ENCODE results near the gene KRT72.

The KRT72 gene

GRCh38 chr12:52630599-52631200 lies 29.4 kb upstream of the KRT72 start:
- no peak for DNase-seq (ENCODE audit: low read depth)
- TF ChIP-seq, protein P1, sequence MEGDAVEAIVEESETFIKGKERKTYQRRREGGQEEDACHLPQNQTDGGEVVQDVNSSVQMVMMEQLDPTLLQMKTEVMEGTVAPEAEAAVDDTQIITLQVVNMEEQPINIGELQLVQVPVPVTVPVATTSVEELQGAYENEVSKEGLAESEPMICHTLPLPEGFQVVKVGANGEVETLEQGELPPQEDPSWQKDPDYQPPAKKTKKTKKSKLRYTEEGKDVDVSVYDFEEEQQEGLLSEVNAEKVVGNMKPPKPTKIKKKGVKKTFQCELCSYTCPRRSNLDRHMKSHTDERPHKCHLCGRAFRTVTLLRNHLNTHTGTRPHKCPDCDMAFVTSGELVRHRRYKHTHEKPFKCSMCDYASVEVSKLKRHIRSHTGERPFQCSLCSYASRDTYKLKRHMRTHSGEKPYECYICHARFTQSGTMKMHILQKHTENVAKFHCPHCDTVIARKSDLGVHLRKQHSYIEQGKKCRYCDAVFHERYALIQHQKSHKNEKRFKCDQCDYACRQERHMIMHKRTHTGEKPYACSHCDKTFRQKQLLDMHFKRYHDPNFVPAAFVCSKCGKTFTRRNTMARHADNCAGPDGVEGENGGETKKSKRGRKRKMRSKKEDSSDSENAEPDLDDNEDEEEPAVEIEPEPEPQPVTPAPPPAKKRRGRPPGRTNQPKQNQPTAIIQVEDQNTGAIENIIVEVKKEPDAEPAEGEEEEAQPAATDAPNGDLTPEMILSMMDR (IDR thresholded peaks at IDR 0.05; ENCODE audit: insufficient read depth, low read depth, low read length, missing control alignments) = no peak
- H3K4me3 ChIP-seq (ENCODE audit: low read length) = no peak overlapping the region

DNA sequence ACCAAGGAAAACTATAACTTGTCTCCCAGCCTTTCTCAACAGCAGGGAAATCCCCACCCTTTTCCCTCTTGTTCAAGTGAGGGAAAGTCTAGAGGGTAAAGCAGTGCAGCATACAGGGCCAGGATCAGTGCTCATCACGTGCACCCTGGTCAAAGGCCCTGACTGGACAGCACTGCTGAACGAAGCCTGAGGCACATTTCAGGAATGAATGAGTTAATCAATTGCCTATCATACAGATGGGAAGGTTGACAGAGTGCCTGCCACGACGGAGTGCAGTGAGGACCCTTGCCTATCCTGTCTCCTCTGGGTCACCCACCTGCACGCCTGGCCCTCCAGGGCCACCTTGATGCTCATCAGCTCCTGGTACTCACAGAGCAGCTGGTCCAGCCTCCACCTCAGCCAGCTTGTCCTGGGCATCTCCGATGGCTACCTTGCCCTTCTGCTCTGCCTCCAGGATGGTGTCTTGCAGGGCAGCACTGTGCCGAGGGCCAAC lies 28.8 kb upstream of the KRT72 start:
- TF ChIP-seq, protein P1 (IDR thresholded peaks at IDR 0.05; ENCODE audit: insufficient read depth, low read depth, low read length, missing control alignments) = no peak
- H3K4me3 ChIP-seq (ENCODE audit: low read length) = no peak overlapping the region
- no peak for DNase-seq (ENCODE audit: low read depth)

- no peak for DNase-seq (ENCODE audit: low read depth)
- H3K4me3 ChIP-seq (ENCODE audit: low read length) = no peak overlapping the region
- TF ChIP-seq, protein P1 (IDR thresholded peaks at IDR 0.05; ENCODE audit: insufficient read depth, low read depth, low read length, missing control alignments) = no peak
These were observed 28.2 kb upstream of the KRT72 start for GRCh38 chr12:52629281-52630007.

DNA sequence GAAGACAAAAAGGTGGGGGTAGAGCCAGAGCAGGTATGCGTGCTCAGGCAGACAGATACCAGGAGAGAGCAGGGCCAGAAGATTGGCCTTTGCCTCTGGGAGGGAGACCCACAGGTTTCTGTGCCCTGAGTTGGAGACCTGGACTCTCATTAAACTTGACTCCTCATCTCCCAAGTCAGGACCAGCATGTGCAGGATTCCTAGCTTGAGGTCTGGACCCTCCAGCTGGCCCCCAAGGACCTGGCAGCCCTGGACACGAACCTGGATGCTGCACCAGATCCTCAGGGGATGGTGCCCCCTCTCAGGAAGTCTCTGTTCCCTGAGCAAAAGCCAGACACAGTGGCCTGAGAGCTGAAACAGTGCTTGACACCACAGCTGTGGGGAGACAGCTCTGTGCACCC lies 27.6 kb upstream of the KRT72 start:
- TF ChIP-seq, protein P1 (IDR thresholded peaks at IDR 0.05; ENCODE audit: insufficient read depth, low read depth, low read length, missing control alignments) = no peak
- DNase-seq (ENCODE audit: low read depth) = no peak
- H3K4me3 ChIP-seq (ENCODE audit: low read length) = no peak overlapping the region

- no peak for DNase-seq (ENCODE audit: low read depth)
- no peak overlapping the region for H3K4me3 ChIP-seq (ENCODE audit: low read length)
- TF ChIP-seq, protein P1 (IDR thresholded peaks at IDR 0.05; ENCODE audit: insufficient read depth, low read depth, low read length, missing control alignments) = no peak
These were observed 26.8 kb upstream of the KRT72 start for GRCh38 chr12:52628111-52628507.

- no peak for DNase-seq (ENCODE audit: low read depth)
- no peak overlapping the region for H3K4me3 ChIP-seq (ENCODE audit: low read length)
- TF ChIP-seq, protein P1 (IDR thresholded peaks at IDR 0.05; ENCODE audit: insufficient read depth, low read depth, low read length, missing control alignments) = no peak
These were observed 26.3 kb upstream of the KRT72 start for GRCh38 chr12:52627395-52628110.
